ENCODE data around the gene BARD1.

BARD1 gene

DNA sequence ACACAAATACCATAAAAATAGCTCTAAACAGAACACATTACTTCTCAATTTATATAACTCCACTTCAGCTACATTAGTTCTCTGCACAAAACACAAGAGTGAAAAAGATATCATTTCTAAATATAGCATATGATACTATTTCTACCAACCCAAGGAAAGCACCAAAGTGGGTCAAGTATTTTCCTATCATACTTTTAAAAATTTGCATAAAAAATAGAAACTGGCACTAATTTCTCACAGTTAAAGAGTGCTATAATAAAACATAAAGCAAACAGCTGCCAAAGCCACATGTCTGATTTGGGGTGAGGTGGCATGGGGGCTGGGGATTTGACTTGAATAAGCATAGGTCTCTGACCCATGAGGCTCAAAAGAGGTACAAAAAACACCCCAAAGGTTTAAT, 61.5 kb downstream of the BARD1 start:
- ATAC-seq, result no peak

DNA sequence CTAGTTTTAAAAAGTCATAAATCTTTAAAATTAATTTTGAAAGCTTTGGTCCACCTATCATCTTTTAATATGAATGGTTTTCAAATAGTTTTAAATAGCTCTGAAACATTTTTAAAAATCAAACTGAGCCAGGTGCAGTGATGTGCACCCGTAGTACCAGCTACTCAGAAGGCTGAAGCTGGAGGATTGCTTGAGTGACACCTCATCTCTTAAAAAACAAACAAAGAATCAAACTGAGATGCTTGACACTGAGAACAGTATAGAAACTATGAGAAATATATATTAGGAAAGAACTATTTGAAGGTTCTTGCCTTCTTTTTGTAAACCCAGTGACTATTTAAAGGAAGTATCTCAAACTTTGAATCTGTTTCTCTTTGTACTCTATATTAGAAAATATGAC, 67.4 kb downstream of the BARD1 start:
- no peak for ATAC-seq
- TF ChIP-seq GLIS3 (CRISPR knock-in tag; IDR thresholded peaks at IDR 0.05) (no peak), TOX (CRISPR knock-in tag; IDR thresholded peaks at IDR 0.05; ENCODE audit: borderline replicate concordance) (no peak), OSR1 (CRISPR knock-in tag; IDR thresholded peaks at IDR 0.05) (no peak), ARNTL (CRISPR knock-in tag; IDR thresholded peaks at IDR 0.05; ENCODE audit: borderline replicate concordance, low read depth) (no peak), SNAI2 (CRISPR knock-in tag; IDR thresholded peaks at IDR 0.05) (no peak), ZFP3 (CRISPR knock-in tag; IDR thresholded peaks at IDR 0.05) (no peak), BACH2 (CRISPR knock-in tag; IDR thresholded peaks at IDR 0.05; ENCODE audit: borderline replicate concordance) (no peak), RARB (CRISPR knock-in tag; IDR thresholded peaks at IDR 0.05) (no peak), CSDC2 (CRISPR knock-in tag; IDR thresholded peaks at IDR 0.05) (no peak), ZC3H10 (CRISPR knock-in tag; IDR thresholded peaks at IDR 0.05) (no peak), TCF4 (CRISPR knock-in tag; IDR thresholded peaks at IDR 0.05; ENCODE audit: borderline replicate concordance) (no peak), ZNF565 (CRISPR knock-in tag; conservative IDR thresholded peaks at IDR 0.05; ENCODE audit: low read depth) (no peak)
- TF ChIP-seq, protein P1, sequence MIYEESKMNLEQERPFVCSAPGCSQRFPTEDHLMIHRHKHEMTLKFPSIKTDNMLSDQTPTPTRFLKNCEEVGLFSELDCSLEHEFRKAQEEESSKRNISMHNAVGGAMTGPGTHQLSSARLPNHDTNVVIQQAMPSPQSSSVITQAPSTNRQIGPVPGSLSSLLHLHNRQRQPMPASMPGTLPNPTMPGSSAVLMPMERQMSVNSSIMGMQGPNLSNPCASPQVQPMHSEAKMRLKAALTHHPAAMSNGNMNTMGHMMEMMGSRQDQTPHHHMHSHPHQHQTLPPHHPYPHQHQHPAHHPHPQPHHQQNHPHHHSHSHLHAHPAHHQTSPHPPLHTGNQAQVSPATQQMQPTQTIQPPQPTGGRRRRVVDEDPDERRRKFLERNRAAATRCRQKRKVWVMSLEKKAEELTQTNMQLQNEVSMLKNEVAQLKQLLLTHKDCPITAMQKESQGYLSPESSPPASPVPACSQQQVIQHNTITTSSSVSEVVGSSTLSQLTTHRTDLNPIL (CRISPR knock-in tag; IDR thresholded peaks at IDR 0.05; ENCODE audit: low read depth), result no peak
- TF ChIP-seq, protein P2, sequence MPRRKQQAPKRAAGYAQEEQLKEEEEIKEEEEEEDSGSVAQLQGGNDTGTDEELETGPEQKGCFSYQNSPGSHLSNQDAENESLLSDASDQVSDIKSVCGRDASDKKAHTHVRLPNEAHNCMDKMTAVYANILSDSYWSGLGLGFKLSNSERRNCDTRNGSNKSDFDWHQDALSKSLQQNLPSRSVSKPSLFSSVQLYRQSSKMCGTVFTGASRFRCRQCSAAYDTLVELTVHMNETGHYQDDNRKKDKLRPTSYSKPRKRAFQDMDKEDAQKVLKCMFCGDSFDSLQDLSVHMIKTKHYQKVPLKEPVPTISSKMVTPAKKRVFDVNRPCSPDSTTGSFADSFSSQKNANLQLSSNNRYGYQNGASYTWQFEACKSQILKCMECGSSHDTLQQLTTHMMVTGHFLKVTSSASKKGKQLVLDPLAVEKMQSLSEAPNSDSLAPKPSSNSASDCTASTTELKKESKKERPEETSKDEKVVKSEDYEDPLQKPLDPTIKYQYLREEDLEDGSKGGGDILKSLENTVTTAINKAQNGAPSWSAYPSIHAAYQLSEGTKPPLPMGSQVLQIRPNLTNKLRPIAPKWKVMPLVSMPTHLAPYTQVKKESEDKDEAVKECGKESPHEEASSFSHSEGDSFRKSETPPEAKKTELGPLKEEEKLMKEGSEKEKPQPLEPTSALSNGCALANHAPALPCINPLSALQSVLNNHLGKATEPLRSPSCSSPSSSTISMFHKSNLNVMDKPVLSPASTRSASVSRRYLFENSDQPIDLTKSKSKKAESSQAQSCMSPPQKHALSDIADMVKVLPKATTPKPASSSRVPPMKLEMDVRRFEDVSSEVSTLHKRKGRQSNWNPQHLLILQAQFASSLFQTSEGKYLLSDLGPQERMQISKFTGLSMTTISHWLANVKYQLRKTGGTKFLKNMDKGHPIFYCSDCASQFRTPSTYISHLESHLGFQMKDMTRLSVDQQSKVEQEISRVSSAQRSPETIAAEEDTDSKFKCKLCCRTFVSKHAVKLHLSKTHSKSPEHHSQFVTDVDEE (CRISPR knock-in tag; IDR thresholded peaks at IDR 0.05), result no peak

More for the DNA sequence above, 61.5 kb downstream of the BARD1 start:
- TF ChIP-seq ISL1 (CRISPR knock-in tag; IDR thresholded peaks at IDR 0.05) (no peak), ZFP30 (CRISPR knock-in tag; IDR thresholded peaks at IDR 0.05) (no peak), SNAI2 (CRISPR knock-in tag; IDR thresholded peaks at IDR 0.05) (no peak), PPARA (CRISPR knock-in tag; IDR thresholded peaks at IDR 0.05; ENCODE audit: borderline replicate concordance) (no peak), ZFP3 (CRISPR knock-in tag; IDR thresholded peaks at IDR 0.05) (no peak), ZC3H10 (CRISPR knock-in tag; IDR thresholded peaks at IDR 0.05) (no peak), ARNTL (CRISPR knock-in tag; IDR thresholded peaks at IDR 0.05; ENCODE audit: borderline replicate concordance, low read depth) (no peak)
- TF ChIP-seq, protein P2 (CRISPR knock-in tag; IDR thresholded peaks at IDR 0.05), result no peak
- TF ChIP-seq, protein P3, sequence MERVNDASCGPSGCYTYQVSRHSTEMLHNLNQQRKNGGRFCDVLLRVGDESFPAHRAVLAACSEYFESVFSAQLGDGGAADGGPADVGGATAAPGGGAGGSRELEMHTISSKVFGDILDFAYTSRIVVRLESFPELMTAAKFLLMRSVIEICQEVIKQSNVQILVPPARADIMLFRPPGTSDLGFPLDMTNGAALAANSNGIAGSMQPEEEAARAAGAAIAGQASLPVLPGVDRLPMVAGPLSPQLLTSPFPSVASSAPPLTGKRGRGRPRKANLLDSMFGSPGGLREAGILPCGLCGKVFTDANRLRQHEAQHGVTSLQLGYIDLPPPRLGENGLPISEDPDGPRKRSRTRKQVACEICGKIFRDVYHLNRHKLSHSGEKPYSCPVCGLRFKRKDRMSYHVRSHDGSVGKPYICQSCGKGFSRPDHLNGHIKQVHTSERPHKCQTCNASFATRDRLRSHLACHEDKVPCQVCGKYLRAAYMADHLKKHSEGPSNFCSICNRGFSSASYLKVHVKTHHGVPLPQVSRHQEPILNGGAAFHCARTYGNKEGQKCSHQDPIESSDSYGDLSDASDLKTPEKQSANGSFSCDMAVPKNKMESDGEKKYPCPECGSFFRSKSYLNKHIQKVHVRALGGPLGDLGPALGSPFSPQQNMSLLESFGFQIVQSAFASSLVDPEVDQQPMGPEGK (CRISPR knock-in tag; IDR thresholded peaks at IDR 0.05; ENCODE audit: borderline replicate concordance), result no peak
- TF ChIP-seq, protein P1 (CRISPR knock-in tag; IDR thresholded peaks at IDR 0.05; ENCODE audit: low read depth), result no peak
- TF ChIP-seq, protein P4, sequence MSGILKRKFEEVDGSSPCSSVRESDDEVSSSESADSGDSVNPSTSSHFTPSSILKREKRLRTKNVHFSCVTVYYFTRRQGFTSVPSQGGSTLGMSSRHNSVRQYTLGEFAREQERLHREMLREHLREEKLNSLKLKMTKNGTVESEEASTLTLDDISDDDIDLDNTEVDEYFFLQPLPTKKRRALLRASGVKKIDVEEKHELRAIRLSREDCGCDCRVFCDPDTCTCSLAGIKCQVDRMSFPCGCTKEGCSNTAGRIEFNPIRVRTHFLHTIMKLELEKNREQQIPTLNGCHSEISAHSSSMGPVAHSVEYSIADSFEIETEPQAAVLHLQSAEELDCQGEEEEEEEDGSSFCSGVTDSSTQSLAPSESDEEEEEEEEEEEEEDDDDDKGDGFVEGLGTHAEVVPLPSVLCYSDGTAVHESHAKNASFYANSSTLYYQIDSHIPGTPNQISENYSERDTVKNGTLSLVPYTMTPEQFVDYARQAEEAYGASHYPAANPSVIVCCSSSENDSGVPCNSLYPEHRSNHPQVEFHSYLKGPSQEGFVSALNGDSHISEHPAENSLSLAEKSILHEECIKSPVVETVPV (CRISPR knock-in tag; IDR thresholded peaks at IDR 0.05), result no peak
